Stimulated activated CD4-positive, alpha-beta T cell treated with anti-CD3 and anti-CD28 coated beads, TNF-alpha, amount 100 ng/mL, for 24 hours (primary cell): ENCODE results near the gene AQP1.

Experiments
- DNase-seq, 3 experiments: peaks; one replicate each; pipeline ENCODE4 v3.0.0-alpha.2; 2020; ENCODE audit warnings: low read depth in 3 of 3

AQP1 gene

GRCh38 chr7:30973791-30974604, 62.3 kb downstream of the AQP1 start:
- no peak for DNase-seq

- peak in 1 of 3 experiments; percentile 43 for DNase-seq
Observed at GRCh38 chr7:30974605-30975255, 63.1 kb downstream of the AQP1 start.
